ENCODE results near the gene KRTAP17-1. TPM values are rescaled to one million over a fixed set of nuclear protein-coding genes. Genes with fewer than 3 reads are reported as not detected.

Gene KRTAP17-1
- total RNA-seq, 2 experiments from 2014 or later = not detected

- Mint-ChIP-seq H3K9me3 (peaks cover 4% of the 10 kb centered on the region), H3K27ac (no peak overlapping the region), H3K4me1 (ENCODE audit: low read depth) (peaks cover 21% of the 10 kb centered on the region), H3K27me3 (no peaks in the 10 kb centered on the region), H3K4me3 (no peak overlapping the region), H3K36me3 (ENCODE audit: low read depth) (no peaks in the 10 kb centered on the region)
- CTCF ChIA-PET = no interaction called here
- DNase-seq = no peak
- no peak for ATAC-seq
- TF ChIP-seq CTCF (IDR thresholded peaks at IDR 0.05) = no peak
- POLR2A ChIA-PET = no interaction called here
- intact Hi-C loops (cut with micrococcal nuclease) = no loop called here
Observed at GRCh38 chr17:41325126-41325525, 9.6 kb upstream of the KRTAP17-1 start.

GRCh38 chr17:41324180-41325075 lies 8.9 kb upstream of the KRTAP17-1 start:
- DNase-seq (peak; percentile 34), ATAC-seq (peak; percentile 60)
- Mint-ChIP-seq H3K4me1 (ENCODE audit: low read depth) (peaks cover 21% of the 10 kb centered on the region), H3K9me3 (peaks cover 11% of the 10 kb centered on the region), H3K27me3 (no peaks in the 10 kb centered on the region), H3K4me3 (no peak overlapping the region), H3K27ac (no peak overlapping the region), H3K36me3 (ENCODE audit: low read depth) (no peaks in the 10 kb centered on the region)
- intact Hi-C loops (cut with micrococcal nuclease) = no loop called here
- CTCF ChIA-PET = no interaction called here
- POLR2A ChIA-PET = interaction anchor here (0.6 to 0.9 kb wide), 2 partner anchors 23 to 32 kb away, joined by 3 read pairs; no protein-coding TSS in a partner anchor
- TF ChIP-seq CTCF (IDR thresholded peaks at IDR 0.05) = peak; percentile 25

GRCh38 chr17:41322903-41323895 lies 7.7 kb upstream of the KRTAP17-1 start:
- H3K4me1 Mint-ChIP-seq (ENCODE audit: low read depth) = peaks cover 17% of the 10 kb centered on the region
- DNase-seq (no peak), ATAC-seq (no peak)
- H3K27me3 Mint-ChIP-seq = no peaks in the 10 kb centered on the region
- TF ChIP-seq CTCF (IDR thresholded peaks at IDR 0.05) = no peak
- ChIA-PET CTCF (interaction anchor here (0.7 to 2.7 kb wide), 34 partner anchors 8 to 515 kb away, joined by 3 to 22 read pairs (median 4); partner anchors contain the start of genes KRTAP16-1 and KRTAP29-1), POLR2A (interaction anchor here (0.9 to 1.2 kb wide), 2 partner anchors 20 to 24 kb away, joined by 3 read pairs; partner anchors contain the start of gene KRTAP29-1)
- intact Hi-C loops (cut with micrococcal nuclease) = loop anchor here (2.0 kb wide), 1 partner anchor 414 kb away; no protein-coding TSS in a partner anchor
- H3K27ac Mint-ChIP-seq = no peak overlapping the region
- H3K4me3 Mint-ChIP-seq = no peak overlapping the region
- H3K9me3 Mint-ChIP-seq = peaks cover 11% of the 10 kb centered on the region
- no peaks in the 10 kb centered on the region for H3K36me3 Mint-ChIP-seq (ENCODE audit: low read depth)

- DNase-seq (no peak), ATAC-seq (peak; percentile 74)
- ChIA-PET POLR2A (interaction anchor here (0.6 to 1.2 kb wide), 3 partner anchors 19 to 192 kb away, joined by 3 read pairs; partner anchors contain the start of gene KRTAP29-1), CTCF (interaction anchor here (0.6 to 2.7 kb wide), 39 partner anchors 9 to 515 kb away, joined by 3 to 22 read pairs (median 4); partner anchors contain the start of genes KRT39, KRTAP16-1 and KRTAP29-1)
- no peak overlapping the region for H3K4me3 Mint-ChIP-seq
- H3K27ac Mint-ChIP-seq = no peak overlapping the region
- intact Hi-C loops (cut with micrococcal nuclease) = loop anchor here (2.0 kb wide), 1 partner anchor 413 kb away; no protein-coding TSS in a partner anchor
- peaks cover 15% of the 10 kb centered on the region for H3K4me1 Mint-ChIP-seq (ENCODE audit: low read depth)
- H3K27me3 Mint-ChIP-seq = no peaks in the 10 kb centered on the region
- TF ChIP-seq CTCF (IDR thresholded peaks at IDR 0.05) = peak; percentile 82
- H3K9me3 Mint-ChIP-seq = peaks cover 11% of the 10 kb centered on the region
- no peaks in the 10 kb centered on the region for H3K36me3 Mint-ChIP-seq (ENCODE audit: low read depth)
Observed at GRCh38 chr17:41322094-41322902, 6.8 kb upstream of the KRTAP17-1 start.

All from activated CD8-positive, alpha-beta T cell treated with anti-CD3 and anti-CD28 coated beads for 36 hours (primary cell).